ENCODE results near the gene EYS. TPM values are rescaled to one million over a fixed set of nuclear protein-coding genes. Genes with fewer than 3 reads are reported as not detected.

Gene EYS
- total RNA-seq, 3 donors from 2014 or later = 0.16 to 0.61 (median 0.60) TPM

DNA sequence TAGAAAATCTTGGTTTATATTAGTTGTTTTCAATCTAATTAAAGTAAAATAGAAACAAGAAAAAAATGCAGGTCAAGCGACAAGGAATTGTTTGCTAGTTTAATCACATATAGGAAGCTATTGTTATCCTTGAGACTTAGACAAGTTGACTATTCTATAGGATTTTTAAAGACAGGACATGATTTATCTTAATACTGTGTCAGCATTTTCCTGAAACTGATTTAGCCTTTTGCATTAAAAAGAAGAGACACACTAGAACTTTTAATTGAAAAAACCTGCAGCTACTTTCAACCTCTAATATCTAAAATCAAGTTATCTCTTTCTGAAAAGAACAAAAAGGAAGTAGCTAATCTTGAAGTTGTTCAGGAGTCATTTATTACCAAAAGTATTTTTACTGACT is 1825.2 kb downstream of the EYS start:
- DNase-seq (no peak), ATAC-seq (no peak)
- no peaks in the 10 kb centered on the region for H3K36me3 ChIP-seq (ENCODE audit: low read depth)
- no peak overlapping the region for H3K4me3 ChIP-seq
- intact Hi-C loops (cut with DNase I, micrococcal nuclease) = no loop called here
- no peaks in the 10 kb centered on the region for H3K4me1 ChIP-seq (ENCODE audit: low read depth)
- H3K9me3 ChIP-seq = no peaks in the 10 kb centered on the region
- TF ChIP-seq, protein P1, sequence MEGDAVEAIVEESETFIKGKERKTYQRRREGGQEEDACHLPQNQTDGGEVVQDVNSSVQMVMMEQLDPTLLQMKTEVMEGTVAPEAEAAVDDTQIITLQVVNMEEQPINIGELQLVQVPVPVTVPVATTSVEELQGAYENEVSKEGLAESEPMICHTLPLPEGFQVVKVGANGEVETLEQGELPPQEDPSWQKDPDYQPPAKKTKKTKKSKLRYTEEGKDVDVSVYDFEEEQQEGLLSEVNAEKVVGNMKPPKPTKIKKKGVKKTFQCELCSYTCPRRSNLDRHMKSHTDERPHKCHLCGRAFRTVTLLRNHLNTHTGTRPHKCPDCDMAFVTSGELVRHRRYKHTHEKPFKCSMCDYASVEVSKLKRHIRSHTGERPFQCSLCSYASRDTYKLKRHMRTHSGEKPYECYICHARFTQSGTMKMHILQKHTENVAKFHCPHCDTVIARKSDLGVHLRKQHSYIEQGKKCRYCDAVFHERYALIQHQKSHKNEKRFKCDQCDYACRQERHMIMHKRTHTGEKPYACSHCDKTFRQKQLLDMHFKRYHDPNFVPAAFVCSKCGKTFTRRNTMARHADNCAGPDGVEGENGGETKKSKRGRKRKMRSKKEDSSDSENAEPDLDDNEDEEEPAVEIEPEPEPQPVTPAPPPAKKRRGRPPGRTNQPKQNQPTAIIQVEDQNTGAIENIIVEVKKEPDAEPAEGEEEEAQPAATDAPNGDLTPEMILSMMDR (IDR thresholded peaks at IDR 0.05) = no peak

DNA sequence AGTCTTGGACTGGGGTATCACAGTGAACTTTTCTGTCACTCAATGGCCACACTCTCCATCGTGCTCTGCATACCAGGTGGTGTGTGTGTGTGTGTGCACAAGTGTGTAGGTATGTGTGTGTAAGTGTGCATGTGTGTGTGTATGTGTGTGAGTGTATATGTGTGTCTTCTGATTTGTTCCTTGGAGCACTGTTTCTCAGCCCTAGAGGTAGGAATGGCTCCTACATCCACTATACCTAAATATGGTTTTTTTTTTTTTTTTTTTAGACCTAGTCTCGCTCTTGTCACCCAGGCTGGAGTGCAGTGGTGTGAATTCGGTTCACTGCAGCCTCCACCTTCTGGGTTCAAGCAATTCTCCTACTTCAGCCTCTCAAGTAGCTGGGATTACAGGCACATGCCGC is 1834.8 kb downstream of the EYS start:
- ATAC-seq (no peak), DNase-seq (no peak)
- no peaks in the 10 kb centered on the region for H3K36me3 ChIP-seq (ENCODE audit: low read depth)
- H3K9me3 ChIP-seq = no peaks in the 10 kb centered on the region
- intact Hi-C loops (cut with DNase I, micrococcal nuclease) = no loop called here
- no peak overlapping the region for H3K4me3 ChIP-seq
- TF ChIP-seq, protein P1 (IDR thresholded peaks at IDR 0.05) = no peak
- no peaks in the 10 kb centered on the region for H3K4me1 ChIP-seq (ENCODE audit: low read depth)

DNA sequence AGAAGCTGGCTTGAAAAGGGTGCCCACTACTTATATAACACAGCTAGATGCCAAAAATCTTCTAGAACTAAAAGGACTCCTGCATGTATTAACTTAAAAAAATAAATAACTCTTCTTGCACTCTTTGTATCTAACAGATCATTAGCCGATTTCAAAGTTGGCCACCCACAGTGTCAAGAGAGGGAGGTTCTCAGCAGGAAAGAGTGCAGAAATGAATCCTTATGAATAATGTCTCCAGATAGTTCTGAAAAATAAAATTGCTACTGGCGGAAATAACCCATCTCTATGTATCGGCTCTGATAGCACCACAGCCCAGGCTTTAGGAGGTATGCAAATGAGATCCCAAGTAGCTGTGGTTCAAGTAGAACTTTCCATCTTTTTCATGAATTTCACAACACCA is 1838.7 kb downstream of the EYS start:
- H3K36me3 ChIP-seq (ENCODE audit: low read depth) = no peaks in the 10 kb centered on the region
- TF ChIP-seq, protein P1 (IDR thresholded peaks at IDR 0.05) = no peak
- intact Hi-C loops (cut with DNase I, micrococcal nuclease) = no loop called here

DNA sequence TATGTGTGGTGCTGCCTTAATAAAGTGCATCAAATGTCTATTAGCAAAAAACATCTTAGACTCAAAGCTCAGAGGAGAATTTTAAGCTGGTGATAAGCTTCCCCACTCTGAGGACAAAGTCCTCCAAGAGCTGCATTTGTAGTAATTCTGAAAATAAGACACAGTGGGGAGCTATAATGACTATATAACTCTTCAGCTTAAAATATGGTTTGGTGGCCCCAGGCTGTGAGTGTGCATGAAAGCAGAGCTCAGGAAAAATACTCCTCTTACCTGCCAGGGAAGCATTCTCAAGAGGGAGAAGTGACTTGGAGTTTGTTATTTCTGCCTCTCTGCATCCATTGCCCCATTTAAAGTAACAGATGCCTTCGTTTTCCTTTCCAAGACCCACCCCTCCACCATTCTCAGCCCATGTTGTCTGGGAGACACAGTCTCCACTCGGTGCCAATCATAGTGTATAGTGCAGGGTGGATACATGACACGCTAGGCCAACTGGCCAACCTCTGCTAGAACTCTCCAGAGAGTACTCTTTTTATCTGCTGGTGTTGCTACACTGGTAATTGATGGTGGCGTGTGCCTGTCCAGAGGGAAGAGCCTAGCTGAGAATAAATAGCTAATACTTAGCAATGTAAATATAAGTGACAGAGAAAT is 1842.2 kb downstream of the EYS start:
- no peaks in the 10 kb centered on the region for H3K4me1 ChIP-seq (ENCODE audit: low read depth)
- intact Hi-C loops (cut with DNase I, micrococcal nuclease) = no loop called here
- H3K4me3 ChIP-seq = no peak overlapping the region
- TF ChIP-seq, protein P1 (IDR thresholded peaks at IDR 0.05) = no peak
- H3K36me3 ChIP-seq (ENCODE audit: low read depth) = no peaks in the 10 kb centered on the region
- ATAC-seq (no peak), DNase-seq (no peak)
- H3K9me3 ChIP-seq = no peaks in the 10 kb centered on the region

More for the DNA sequence above, 1838.7 kb downstream of the EYS start:
- DNase-seq = no peak
- Histone ChIP-seq H3K4me3 (no peak overlapping the region), H3K4me1 (ENCODE audit: low read depth) (no peaks in the 10 kb centered on the region), H3K9me3 (no peaks in the 10 kb centered on the region)
- no peak for ATAC-seq

DNA sequence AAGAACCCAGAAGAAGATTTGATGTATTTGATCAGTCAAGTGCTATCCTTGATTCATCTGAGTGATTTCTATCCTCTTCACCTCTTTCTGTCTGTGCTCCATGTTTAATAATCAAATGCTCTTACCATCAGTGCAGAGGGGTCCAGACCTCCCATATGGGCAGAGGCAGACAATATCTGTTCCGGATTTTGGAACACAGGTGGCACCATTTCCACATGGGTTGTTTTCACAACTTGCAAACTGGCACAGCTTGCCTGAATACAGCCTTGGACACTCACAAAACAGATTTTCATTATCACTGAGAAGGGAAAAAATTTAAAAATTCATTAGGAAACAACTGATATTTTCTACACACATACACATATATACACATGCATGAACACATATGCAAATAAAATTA is 1843.0 kb downstream of the EYS start:
- intact Hi-C loops (cut with DNase I, micrococcal nuclease) = no loop called here
- ATAC-seq = no peak
- no peaks in the 10 kb centered on the region for H3K36me3 ChIP-seq (ENCODE audit: low read depth)
- H3K4me3 ChIP-seq = no peak overlapping the region
- H3K4me1 ChIP-seq (ENCODE audit: low read depth) = no peaks in the 10 kb centered on the region
- H3K9me3 ChIP-seq = no peaks in the 10 kb centered on the region
- DNase-seq = no peak
- TF ChIP-seq, protein P1 (IDR thresholded peaks at IDR 0.05) = no peak

Measured in mucosa of descending colon (tissue), 3 donors.